ENCODE data around the gene KDR.

Gene KDR

DNA sequence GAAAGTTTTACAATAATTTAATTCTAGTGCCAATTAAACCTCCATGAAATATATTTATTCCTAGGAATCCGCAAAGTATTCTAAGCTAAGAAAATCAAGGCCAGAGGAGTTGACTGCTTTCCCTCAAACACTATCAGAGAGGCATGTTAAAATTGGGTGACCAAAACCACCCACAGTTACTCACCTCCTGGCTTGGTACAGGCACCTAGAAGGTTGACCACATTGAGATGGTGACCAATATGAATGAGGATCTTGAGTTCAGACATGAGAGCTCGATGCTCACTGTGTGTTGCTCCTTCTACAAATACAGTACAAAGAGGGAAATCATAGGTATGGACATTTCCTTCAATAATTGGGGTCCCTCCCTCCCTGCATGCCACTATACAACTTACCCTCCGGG is 29.4 kb downstream of the KDR start:
- no peak for DNase-seq (ENCODE audit: low spot score)

DNA sequence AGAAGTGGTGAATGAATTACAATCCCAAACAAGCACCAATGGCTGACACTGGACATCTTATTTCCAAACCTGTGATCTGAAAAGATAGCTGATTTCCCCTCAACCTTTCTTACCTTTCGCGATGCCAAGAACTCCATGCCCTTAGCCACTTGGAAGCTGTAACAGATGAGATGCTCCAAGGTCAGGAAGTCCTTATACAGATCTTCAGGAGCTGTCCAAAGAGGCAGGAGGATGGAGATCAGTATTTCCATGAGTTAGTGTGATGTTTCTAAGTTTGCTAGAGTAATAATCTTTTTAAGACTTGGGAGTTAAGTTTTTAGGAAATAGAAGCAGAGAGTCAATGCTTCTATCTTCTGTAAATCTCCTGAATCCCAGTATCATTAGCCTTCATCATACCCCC is 32.9 kb downstream of the KDR start:
- no peak for DNase-seq (ENCODE audit: low spot score)
- TF ChIP-seq, protein P1, sequence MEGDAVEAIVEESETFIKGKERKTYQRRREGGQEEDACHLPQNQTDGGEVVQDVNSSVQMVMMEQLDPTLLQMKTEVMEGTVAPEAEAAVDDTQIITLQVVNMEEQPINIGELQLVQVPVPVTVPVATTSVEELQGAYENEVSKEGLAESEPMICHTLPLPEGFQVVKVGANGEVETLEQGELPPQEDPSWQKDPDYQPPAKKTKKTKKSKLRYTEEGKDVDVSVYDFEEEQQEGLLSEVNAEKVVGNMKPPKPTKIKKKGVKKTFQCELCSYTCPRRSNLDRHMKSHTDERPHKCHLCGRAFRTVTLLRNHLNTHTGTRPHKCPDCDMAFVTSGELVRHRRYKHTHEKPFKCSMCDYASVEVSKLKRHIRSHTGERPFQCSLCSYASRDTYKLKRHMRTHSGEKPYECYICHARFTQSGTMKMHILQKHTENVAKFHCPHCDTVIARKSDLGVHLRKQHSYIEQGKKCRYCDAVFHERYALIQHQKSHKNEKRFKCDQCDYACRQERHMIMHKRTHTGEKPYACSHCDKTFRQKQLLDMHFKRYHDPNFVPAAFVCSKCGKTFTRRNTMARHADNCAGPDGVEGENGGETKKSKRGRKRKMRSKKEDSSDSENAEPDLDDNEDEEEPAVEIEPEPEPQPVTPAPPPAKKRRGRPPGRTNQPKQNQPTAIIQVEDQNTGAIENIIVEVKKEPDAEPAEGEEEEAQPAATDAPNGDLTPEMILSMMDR (IDR thresholded peaks at IDR 0.05): no peak
- no peak overlapping the region for H3K27ac ChIP-seq
- no peak overlapping the region for H3K4me3 ChIP-seq

More for the DNA sequence above, 29.4 kb downstream of the KDR start:
- TF ChIP-seq, protein P1 (IDR thresholded peaks at IDR 0.05): no peak
- Histone ChIP-seq H3K4me3 (no peak overlapping the region), H3K27ac (no peak overlapping the region)

DNA sequence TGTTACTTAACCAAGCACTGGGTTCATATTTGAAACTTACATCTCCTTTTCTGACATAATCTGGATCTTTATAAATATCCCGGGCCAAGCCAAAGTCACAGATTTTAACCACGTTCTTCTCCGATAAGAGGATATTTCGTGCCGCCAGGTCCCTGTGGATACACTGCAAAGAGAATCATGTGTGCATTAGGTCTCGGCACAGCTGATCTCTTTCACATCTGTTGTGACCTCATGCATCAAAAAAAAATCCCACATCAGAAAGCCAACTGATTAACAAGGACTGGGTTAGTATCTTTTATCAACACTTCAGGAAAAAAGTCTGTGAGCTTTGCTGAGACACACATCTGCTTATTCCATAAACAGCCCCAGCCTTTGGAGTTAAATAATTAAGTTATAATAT is 35.5 kb downstream of the KDR start:
- TF ChIP-seq, protein P1 (IDR thresholded peaks at IDR 0.05): no peak
- no peak for DNase-seq (ENCODE audit: low spot score)
- Histone ChIP-seq H3K27ac (no peak overlapping the region), H3K4me3 (no peak overlapping the region)

DNA sequence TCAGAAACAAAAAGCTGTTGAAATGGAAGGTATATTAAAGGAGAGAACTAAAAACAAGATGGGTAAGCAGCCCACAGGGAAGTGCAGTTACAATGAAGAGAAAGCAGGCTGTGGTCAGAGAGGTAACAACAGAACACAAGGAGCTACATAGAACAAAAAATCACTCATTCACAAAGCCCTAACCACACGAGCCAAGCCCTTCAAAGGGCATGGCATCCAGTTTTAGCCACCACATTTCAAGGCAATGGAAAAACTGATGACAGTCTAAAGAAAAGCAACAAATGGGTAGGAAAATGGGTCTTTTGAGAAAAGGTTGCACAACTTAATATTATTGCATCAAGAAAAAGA is 37.5 kb downstream of the KDR start:
- TF ChIP-seq, protein P1 (IDR thresholded peaks at IDR 0.05): no peak
- Histone ChIP-seq H3K27ac (no peak overlapping the region), H3K4me3 (no peak overlapping the region)
- no peak for DNase-seq (ENCODE audit: low spot score)

DNA sequence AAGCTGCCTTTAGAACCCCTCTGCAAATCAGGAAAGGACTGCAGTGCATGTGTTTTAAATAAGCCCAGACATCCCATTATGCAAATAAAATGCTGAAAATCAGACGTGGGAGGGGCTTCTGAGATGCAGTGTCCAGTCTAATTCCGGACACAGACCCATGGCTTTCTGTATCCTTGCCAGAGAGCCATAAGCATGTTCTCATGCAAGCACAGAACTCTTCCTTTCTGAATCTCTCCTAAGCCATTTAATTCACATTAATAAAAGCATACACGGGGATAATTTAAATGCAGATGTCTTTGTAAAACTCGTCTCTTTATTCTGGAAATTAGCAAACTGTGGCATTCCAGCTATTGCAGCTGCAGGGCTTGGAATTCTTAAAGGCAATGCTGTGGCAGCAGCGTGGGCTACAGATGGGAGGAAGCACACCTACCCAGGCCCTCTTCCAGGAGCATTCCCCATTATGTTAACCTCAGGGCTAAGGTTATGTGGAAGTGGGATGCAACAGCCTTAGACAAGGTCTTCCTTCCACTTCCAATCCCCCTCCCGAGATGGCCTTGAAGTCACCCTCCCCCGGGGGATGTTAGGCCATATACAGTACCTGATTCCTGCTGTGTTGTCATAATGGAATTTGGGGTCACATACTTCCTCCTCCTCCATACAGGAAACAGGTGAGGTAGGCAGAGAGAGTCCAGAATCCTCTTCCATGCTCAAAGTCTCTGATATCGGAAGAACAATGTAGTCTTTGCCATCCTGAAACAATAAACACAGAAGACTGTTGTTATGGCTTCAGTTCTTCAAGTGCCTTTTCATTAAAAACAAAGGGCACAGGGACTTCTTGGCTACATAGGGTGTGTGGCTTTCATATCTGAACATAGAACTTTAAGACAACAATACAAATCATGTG is 38.1 kb downstream of the KDR start:
- Histone ChIP-seq H3K4me3 (no peak overlapping the region), H3K27ac (no peak overlapping the region)
- TF ChIP-seq, protein P1 (IDR thresholded peaks at IDR 0.05): no peak

DNA sequence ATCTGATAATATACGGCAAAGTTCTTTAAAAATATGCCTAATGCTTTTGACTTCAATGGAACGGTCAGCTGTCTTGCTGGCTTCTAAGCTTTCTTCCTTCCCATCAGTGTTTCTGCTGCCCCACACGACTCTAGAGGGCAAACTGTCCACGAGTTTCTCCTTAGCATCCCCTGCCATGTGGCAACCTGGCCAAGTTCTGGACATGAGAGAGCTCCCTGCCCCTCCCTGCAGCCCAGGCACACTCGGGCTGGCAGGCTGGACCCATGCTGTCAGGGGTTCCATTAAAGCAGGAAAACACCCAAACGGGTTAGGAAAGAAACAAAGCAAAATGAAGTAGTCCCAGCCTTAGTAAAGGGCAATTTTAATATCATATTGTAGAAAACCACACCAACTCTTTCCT is 38.8 kb downstream of the KDR start:
- DNase-seq (ENCODE audit: low spot score): no peak
- TF ChIP-seq, protein P1 (IDR thresholded peaks at IDR 0.05): no peak
- no peak overlapping the region for H3K4me3 ChIP-seq
- H3K27ac ChIP-seq: no peak overlapping the region

More for the DNA sequence above, 38.1 kb downstream of the KDR start:
- no peak for DNase-seq (ENCODE audit: low spot score)

DNA sequence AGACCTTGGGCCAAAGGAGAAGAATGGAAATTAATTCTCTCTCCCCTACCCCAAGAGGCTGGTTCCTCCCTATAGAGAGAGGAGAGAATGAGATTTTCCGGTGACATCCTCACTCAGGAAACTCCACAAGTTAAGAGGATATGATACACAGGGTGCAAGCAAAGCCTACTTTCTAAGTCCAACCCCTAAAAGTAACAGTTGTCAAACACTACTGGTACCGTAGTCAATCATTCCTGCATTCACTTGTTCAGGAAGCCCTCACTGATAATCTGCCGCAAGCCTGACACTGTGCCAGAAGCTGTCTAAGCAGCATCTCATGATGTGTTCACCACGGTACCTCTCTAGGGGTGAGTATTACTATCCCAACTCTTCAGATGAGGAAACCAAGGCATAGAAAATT is 41.7 kb downstream of the KDR start:
- no peak overlapping the region for H3K27ac ChIP-seq
- no peak overlapping the region for H3K4me3 ChIP-seq
- no peak for DNase-seq (ENCODE audit: low spot score)
- TF ChIP-seq, protein P1 (IDR thresholded peaks at IDR 0.05): no peak

All from coronary artery (tissue), 2 donors.